ENCODE results near the gene STRADA. TPM values are rescaled to one million over a fixed set of nuclear protein-coding genes. Genes with fewer than 3 reads are reported as not detected.

The STRADA gene
- total and polyA plus RNA-seq, 3 donors from 2014 or later, result 55.3 to 142 (median 78.7) TPM

DNA sequence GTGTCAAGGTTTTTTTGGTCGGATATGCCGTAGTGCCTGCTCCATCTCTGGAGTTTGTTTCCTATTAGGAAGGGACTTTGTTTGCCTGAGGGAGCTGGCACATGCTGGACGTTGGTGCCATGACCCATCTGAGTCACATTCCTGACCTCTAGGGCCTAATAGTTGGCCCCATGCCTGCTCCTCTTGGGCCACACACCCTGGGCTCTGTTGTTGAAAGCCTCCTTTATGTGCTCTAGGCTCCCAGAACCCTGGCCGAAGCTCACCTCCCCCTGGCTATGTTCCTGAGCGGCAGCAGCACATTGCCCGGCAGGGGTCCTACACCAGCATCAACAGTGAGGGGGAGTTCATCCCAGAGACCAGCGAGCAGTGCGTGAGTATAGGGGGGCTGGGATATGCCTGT is 60.1 kb downstream of the STRADA start:
- H3K4me3 ChIP-seq, result no peak overlapping the region
- no peaks in the 10 kb centered on the region for H3K27me3 ChIP-seq
- H3K36me3 ChIP-seq (ENCODE audit: low read depth, missing control alignments), result no peaks in the 10 kb centered on the region
- 87 to 88% methylated on average over 7 to 8 of the region's 8 CpGs for WGBS, 2 donors
- H3K27ac ChIP-seq, result no peak overlapping the region
- intact Hi-C loops (cut with DNase I; ENCODE audit: low total_unique reads), result no loop called here
- peaks cover 2% of the 10 kb centered on the region for H3K4me1 ChIP-seq
- TF ChIP-seq POLR2A (IDR thresholded peaks at IDR 0.05), result no peak
- TF ChIP-seq, protein P1, sequence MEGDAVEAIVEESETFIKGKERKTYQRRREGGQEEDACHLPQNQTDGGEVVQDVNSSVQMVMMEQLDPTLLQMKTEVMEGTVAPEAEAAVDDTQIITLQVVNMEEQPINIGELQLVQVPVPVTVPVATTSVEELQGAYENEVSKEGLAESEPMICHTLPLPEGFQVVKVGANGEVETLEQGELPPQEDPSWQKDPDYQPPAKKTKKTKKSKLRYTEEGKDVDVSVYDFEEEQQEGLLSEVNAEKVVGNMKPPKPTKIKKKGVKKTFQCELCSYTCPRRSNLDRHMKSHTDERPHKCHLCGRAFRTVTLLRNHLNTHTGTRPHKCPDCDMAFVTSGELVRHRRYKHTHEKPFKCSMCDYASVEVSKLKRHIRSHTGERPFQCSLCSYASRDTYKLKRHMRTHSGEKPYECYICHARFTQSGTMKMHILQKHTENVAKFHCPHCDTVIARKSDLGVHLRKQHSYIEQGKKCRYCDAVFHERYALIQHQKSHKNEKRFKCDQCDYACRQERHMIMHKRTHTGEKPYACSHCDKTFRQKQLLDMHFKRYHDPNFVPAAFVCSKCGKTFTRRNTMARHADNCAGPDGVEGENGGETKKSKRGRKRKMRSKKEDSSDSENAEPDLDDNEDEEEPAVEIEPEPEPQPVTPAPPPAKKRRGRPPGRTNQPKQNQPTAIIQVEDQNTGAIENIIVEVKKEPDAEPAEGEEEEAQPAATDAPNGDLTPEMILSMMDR (IDR thresholded peaks at IDR 0.05), result no peak
- H3K9me3 ChIP-seq, result no peaks in the 10 kb centered on the region
- DNase-seq, result no peak

DNA sequence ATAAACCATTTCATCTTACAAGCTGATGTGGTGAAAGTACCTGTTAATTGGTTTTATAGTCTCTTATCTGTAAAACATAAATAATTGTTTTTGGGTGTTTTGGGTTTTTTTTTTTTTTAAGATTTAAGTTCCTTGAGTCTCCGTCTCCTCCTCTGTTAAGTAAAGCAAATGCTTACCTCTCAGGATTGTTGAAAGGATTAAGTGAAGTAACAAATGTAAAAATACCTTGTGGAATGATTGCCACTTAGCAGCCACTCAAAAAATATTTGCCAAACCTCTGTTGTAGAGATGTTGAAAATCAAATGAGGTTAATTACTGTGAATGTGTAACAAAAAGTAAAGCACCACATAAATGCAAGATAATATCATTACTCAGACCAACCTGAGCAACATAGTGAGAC is 60.9 kb downstream of the STRADA start:
- peaks cover 10% of the 10 kb centered on the region for H3K4me1 ChIP-seq
- H3K9me3 ChIP-seq, result no peaks in the 10 kb centered on the region
- no peak for DNase-seq
- H3K36me3 ChIP-seq (ENCODE audit: low read depth, missing control alignments), result no peaks in the 10 kb centered on the region
- 91 to 98% methylated on average over 1 of the region's 1 CpG for WGBS, 2 donors
- intact Hi-C loops (cut with DNase I; ENCODE audit: low total_unique reads), result no loop called here
- TF ChIP-seq, protein P1 (IDR thresholded peaks at IDR 0.05), result no peak
- no peak for TF ChIP-seq POLR2A (IDR thresholded peaks at IDR 0.05)
- no peak overlapping the region for H3K27ac ChIP-seq
- no peak overlapping the region for H3K4me3 ChIP-seq
- no peaks in the 10 kb centered on the region for H3K27me3 ChIP-seq

GRCh38 chr17:63679214-63679613 is 62.4 kb downstream of the STRADA start:
- no peak for TF ChIP-seq POLR2A (IDR thresholded peaks at IDR 0.05)
- TF ChIP-seq, protein P1 (IDR thresholded peaks at IDR 0.05), result no peak
- intact Hi-C loops (cut with DNase I; ENCODE audit: low total_unique reads), result no loop called here
- Histone ChIP-seq H3K27ac (no peak overlapping the region), H3K27me3 (no peaks in the 10 kb centered on the region), H3K36me3 (ENCODE audit: low read depth, missing control alignments) (no peaks in the 10 kb centered on the region), H3K4me1 (peaks cover 21% of the 10 kb centered on the region), H3K4me3 (no peak overlapping the region), H3K9me3 (no peaks in the 10 kb centered on the region)
- 98 to 99% methylated on average over 5 of the region's 5 CpGs for WGBS, 2 donors
- no peak for DNase-seq

DNA sequence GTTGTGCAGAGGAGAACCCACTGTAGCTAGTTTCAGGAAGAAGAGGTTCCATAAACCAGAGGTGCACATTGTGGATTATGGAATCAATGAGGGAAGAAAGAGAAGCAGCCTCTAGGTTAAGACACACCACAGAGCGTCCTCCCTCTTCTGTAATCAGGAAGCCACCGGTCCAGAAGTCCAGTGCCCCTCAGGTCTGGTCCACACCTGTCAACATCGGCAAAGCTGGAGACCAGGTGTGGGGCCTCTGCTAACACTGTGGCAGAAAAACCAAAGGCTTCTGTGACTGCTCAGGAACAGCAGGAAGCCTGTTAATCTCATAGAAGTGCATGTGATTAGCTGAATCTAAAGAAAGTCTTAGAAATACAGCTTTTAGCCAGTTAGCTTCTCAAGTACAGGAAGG is 65.0 kb downstream of the STRADA start:
- no peak overlapping the region for H3K27ac ChIP-seq
- no peaks in the 10 kb centered on the region for H3K9me3 ChIP-seq
- 73 to 79% methylated on average over 3 of the region's 3 CpGs for WGBS, 2 donors
- H3K36me3 ChIP-seq (ENCODE audit: low read depth, missing control alignments), result no peaks in the 10 kb centered on the region
- intact Hi-C loops (cut with DNase I; ENCODE audit: low total_unique reads), result no loop called here
- no peaks in the 10 kb centered on the region for H3K27me3 ChIP-seq
- no peak overlapping the region for H3K4me3 ChIP-seq
- TF ChIP-seq POLR2A (IDR thresholded peaks at IDR 0.05), result no peak
- TF ChIP-seq, protein P1 (IDR thresholded peaks at IDR 0.05), result no peak
- DNase-seq, result no peak
- peaks cover 21% of the 10 kb centered on the region for H3K4me1 ChIP-seq
